Chondrocyte (in vitro differentiated cells): ENCODE results near the gene MEGF6. TPM values are rescaled to one million over a fixed set of nuclear protein-coding genes. Genes with fewer than 3 reads are reported as not detected.

Source experiments
- DNase-seq: peaks from one replicate; pipeline ENCODE4 v3.0.0; 2021; ENCODE audit warnings: mixed read lengths, low spot score
- H3K27ac Mint-ChIP-seq: one replicate; pipeline ENCODE4 v1.8.0; 2021; ENCODE audit warnings: mild to moderate bottlenecking, moderate library complexity, mixed read lengths; ENCODE audit not compliant: unreplicated experiment
- H3K27me3 Mint-ChIP-seq: 2 replicates; pipeline ENCODE4 v1.8.0; 2021; ENCODE audit warnings: low read depth, mixed read lengths
- H3K36me3 Mint-ChIP-seq: 2 replicates; pipeline ENCODE4 v1.8.0; 2021; ENCODE audit warnings: low read depth, mixed read lengths
- H3K4me1 Mint-ChIP-seq: 2 replicates; pipeline ENCODE4 v1.8.0; 2021; ENCODE audit warnings: low read depth, mild to moderate bottlenecking, mixed read lengths
- H3K4me3 Mint-ChIP-seq: one replicate; pipeline ENCODE4 v1.8.0; 2021; ENCODE audit warnings: mild to moderate bottlenecking, moderate library complexity, mixed read lengths; ENCODE audit not compliant: unreplicated experiment
- H3K9me3 Mint-ChIP-seq: 2 replicates; pipeline ENCODE4 v1.8.0; 2021; ENCODE audit warnings: low read depth, mixed read lengths
- CTCF ChIP-seq: fragments of 200-600 bp; sonication (generic); IDR thresholded peaks from 2 replicates; pipeline ENCODE4 v1.5.0; 2021; ENCODE audit warnings: antibody characterized with exemption, mild to moderate bottlenecking, moderate library complexity
- total RNA-seq: library from RNA; stranded (reverse); gene quantifications from 3 replicates; pipeline ENCODE4 v1.2.1, GENCODE V29; 2021

MEGF6 gene
- total RNA-seq, 1 donor from 2014 or later: 328 TPM

GRCh38 chr1:3450202-3450863, 161.0 kb downstream of the MEGF6 start:
- H3K27me3 Mint-ChIP-seq: peaks cover 16% of the 10 kb centered on the region
- peaks cover 6% of the 10 kb centered on the region for H3K36me3 Mint-ChIP-seq
- no peak overlapping the region for H3K27ac Mint-ChIP-seq
- no peak overlapping the region for H3K4me3 Mint-ChIP-seq
- peaks cover 22% of the 10 kb centered on the region for H3K9me3 Mint-ChIP-seq
- TF ChIP-seq CTCF: no peak
- no peaks in the 10 kb centered on the region for H3K4me1 Mint-ChIP-seq
- DNase-seq: no peak

- peak; percentile 58 for DNase-seq
- Mint-ChIP-seq H3K9me3 (peaks cover 26% of the 10 kb centered on the region), H3K4me3 (no peak overlapping the region), H3K36me3 (peaks cover 10% of the 10 kb centered on the region), H3K27me3 (peaks cover 33% of the 10 kb centered on the region), H3K4me1 (no peaks in the 10 kb centered on the region), H3K27ac (no peak overlapping the region)
- TF ChIP-seq CTCF: no peak
Measured at GRCh38 chr1:3444736-3445135, 166.6 kb downstream of the MEGF6 start.

- H3K36me3 Mint-ChIP-seq: peaks cover 10% of the 10 kb centered on the region
- no peak overlapping the region for H3K27ac Mint-ChIP-seq
- H3K27me3 Mint-ChIP-seq: peaks cover 29% of the 10 kb centered on the region
- DNase-seq: peak; percentile 75
- no peak for TF ChIP-seq CTCF
- no peaks in the 10 kb centered on the region for H3K4me1 Mint-ChIP-seq
- peaks cover 26% of the 10 kb centered on the region for H3K9me3 Mint-ChIP-seq
- H3K4me3 Mint-ChIP-seq: no peak overlapping the region
Measured at GRCh38 chr1:3444298-3444697, 167.0 kb downstream of the MEGF6 start.

- Mint-ChIP-seq H3K9me3 (peaks cover 26% of the 10 kb centered on the region), H3K4me3 (no peak overlapping the region), H3K4me1 (no peaks in the 10 kb centered on the region), H3K27ac (no peak overlapping the region), H3K27me3 (peaks cover 28% of the 10 kb centered on the region), H3K36me3 (peaks cover 10% of the 10 kb centered on the region)
- no peak for TF ChIP-seq CTCF
- DNase-seq: no peak
Measured at GRCh38 chr1:3443807-3444206, 167.5 kb downstream of the MEGF6 start.

GRCh38 chr1:3442901-3443300, 168.4 kb downstream of the MEGF6 start:
- H3K4me1 Mint-ChIP-seq: no peaks in the 10 kb centered on the region

More at GRCh38 chr1:3442901-3443300, 168.4 kb downstream of the MEGF6 start:
- peak; percentile 57 for DNase-seq
- H3K27me3 Mint-ChIP-seq: peaks cover 29% of the 10 kb centered on the region
- no peak overlapping the region for H3K27ac Mint-ChIP-seq
- peaks cover 22% of the 10 kb centered on the region for H3K9me3 Mint-ChIP-seq
- no peak overlapping the region for H3K4me3 Mint-ChIP-seq
- no peak for TF ChIP-seq CTCF
- peaks cover 8% of the 10 kb centered on the region for H3K36me3 Mint-ChIP-seq
